D341Med (cell line): ENCODE results near the gene TM7SF3.
A peak's percentile ranks its signal among the peaks of the same experiment; 100 is the strongest.

ENCODE experiments used
- DNase-seq: peaks from one replicate; pipeline ENCODE4 v3.0.0; 2012; ENCODE audit warnings: low spot score

Gene TM7SF3

GRCh38 chr12:27014859-27015729 is 910 bp upstream of the TM7SF3 start:
- DNase-seq, result no peak

- DNase-seq, result no peak
These were observed 536 bp downstream of the TM7SF3 start for GRCh38 chr12:27013611-27014084.

- DNase-seq, result no peak
These were observed 1.3 kb downstream of the TM7SF3 start for GRCh38 chr12:27012982-27013255.

- DNase-seq, result no peak
These were observed 1.8 kb downstream of the TM7SF3 start for GRCh38 chr12:27012239-27012981.

GRCh38 chr12:27009881-27010301 is 4.3 kb downstream of the TM7SF3 start:
- no peak for DNase-seq

GRCh38 chr12:27008081-27008480 is 6.1 kb downstream of the TM7SF3 start:
- DNase-seq, result no peak

- no peak for DNase-seq
These were observed 7.3 kb downstream of the TM7SF3 start for GRCh38 chr12:27006797-27007467.

GRCh38 chr12:27005495-27005894 is 8.7 kb downstream of the TM7SF3 start:
- no peak for DNase-seq

GRCh38 chr12:27003421-27004381 is 10.5 kb downstream of the TM7SF3 start:
- peak; percentile 80 for DNase-seq

GRCh38 chr12:27002141-27002540 is 12.0 kb downstream of the TM7SF3 start:
- no peak for DNase-seq

- no peak for DNase-seq
These were observed 12.5 kb downstream of the TM7SF3 start for GRCh38 chr12:27001663-27002062.

- no peak for DNase-seq
These were observed 13.2 kb downstream of the TM7SF3 start for GRCh38 chr12:27000961-27001360.

GRCh38 chr12:26997003-26997402 is 17.2 kb downstream of the TM7SF3 start:
- no peak for DNase-seq

GRCh38 chr12:26995706-26996105 is 18.5 kb downstream of the TM7SF3 start:
- DNase-seq, result no peak

- no peak for DNase-seq
These were observed 20.1 kb downstream of the TM7SF3 start for GRCh38 chr12:26994109-26994508.

GRCh38 chr12:26991826-26992225 is 22.4 kb downstream of the TM7SF3 start:
- DNase-seq, result no peak

- DNase-seq, result no peak
These were observed 24.3 kb downstream of the TM7SF3 start for GRCh38 chr12:26989873-26990272.

GRCh38 chr12:26988703-26989102 is 25.5 kb downstream of the TM7SF3 start:
- no peak for DNase-seq

GRCh38 chr12:26987634-26988424 is 26.4 kb downstream of the TM7SF3 start:
- DNase-seq, result no peak

GRCh38 chr12:26982866-26983265 is 31.3 kb downstream of the TM7SF3 start:
- DNase-seq, result no peak

GRCh38 chr12:26979733-26980132 is 34.5 kb downstream of the TM7SF3 start:
- DNase-seq, result no peak
